OCI-LY7 (cell line): ENCODE measurements around the gene SETBP1. TPM values are rescaled to one million over a fixed set of nuclear protein-coding genes. Genes with fewer than 3 reads are reported as not detected.

Experiments
- BruUV-seq: library from RNA; stranded (reverse); fragments of 400-500 nt; replicated peaks from 2 replicates; lab custom pipeline; 2021; lab: Mats Ljungman, UMichigan
- CTCF ChIA-PET: fragments of 300-600 bp; sonication (Branson Sonifier 250); formaldehyde crosslinking; loops from one replicate; lab custom pipeline; 2022; ENCODE audit warnings: antibody characterized with exemption; ENCODE audit not compliant: unreplicated experiment; lab: Charles Lee
- POLR2A ChIA-PET: fragments of 300-600 bp; sonication (Branson Sonifier 250); formaldehyde crosslinking; loops from one replicate; lab custom pipeline; 2022; ENCODE audit warnings: antibody characterized with exemption; lab: Charles Lee
- DNase-seq: peaks from one replicate; pipeline ENCODE4 v3.0.0-alpha.2; 2015; ENCODE audit warnings: low spot score
- H2AFZ ChIP-seq: fragments of 200-600 bp; sonication (generic), shearing (Covaris generic); 2 replicates; pipeline ENCODE4 v1.6.1; 2014; ENCODE audit warnings: mild to moderate bottlenecking, antibody characterized with exemption, low read length, moderate library complexity
- H3K27ac ChIP-seq: fragments of 200-600 bp; sonication (generic); 2 replicates; pipeline ENCODE4 v1.5.1; 2014; ENCODE audit warnings: mixed run types, low read depth, mild to moderate bottlenecking, moderate library complexity, low read length, inconsistent platforms; ENCODE audit not compliant: poor library complexity, severe bottlenecking
- H3K36me3 ChIP-seq: fragments of 200-600 bp; sonication (generic); 2 replicates; pipeline ENCODE4 v1.6.1; 2014; ENCODE audit warnings: mild to moderate bottlenecking, antibody characterized with exemption, low read length, moderate library complexity, mixed read lengths; ENCODE audit not compliant: insufficient read depth
- H3K4me1 ChIP-seq: fragments of 200-600 bp; sonication (generic); 2 replicates; pipeline ENCODE4 v1.5.1; 2014; ENCODE audit warnings: mild to moderate bottlenecking, low read length; ENCODE audit not compliant: insufficient read depth, poor library complexity, severe bottlenecking
- H3K4me2 ChIP-seq: fragments of 200-600 bp; sonication (generic); 2 replicates; pipeline ENCODE4 v1.6.1; 2014; ENCODE audit warnings: mild to moderate bottlenecking, low read length
- H3K4me3 ChIP-seq: fragments of 200-600 bp; sonication (generic); 2 replicates; pipeline ENCODE4 v1.5.1; 2014; ENCODE audit warnings: mild to moderate bottlenecking, low read depth, low read length; ENCODE audit not compliant: poor library complexity, severe bottlenecking
- H3K79me2 ChIP-seq: fragments of 200-600 bp; sonication (generic); 2 replicates; pipeline ENCODE4 v1.6.1; 2016; ENCODE audit warnings: low read depth, mild to moderate bottlenecking, low read length, moderate library complexity, mixed read lengths; ENCODE audit not compliant: insufficient read depth
- H3K9me2 ChIP-seq: fragments of 200-600 bp; sonication (generic); 2 replicates; pipeline ENCODE4 v1.6.1; 2016; ENCODE audit warnings: mild to moderate bottlenecking, low read length, mixed read lengths; ENCODE audit not compliant: insufficient read depth
- H3K9me3 ChIP-seq: fragments of 200-600 bp; sonication (generic); 2 replicates; pipeline ENCODE4 v1.6.1; 2014; ENCODE audit warnings: mild to moderate bottlenecking, mixed run types, low read length, mixed read lengths
- H4K20me1 ChIP-seq: fragments of 200-600 bp; sonication (generic); 2 replicates; pipeline ENCODE4 v1.6.1; 2014; ENCODE audit warnings: mild to moderate bottlenecking, antibody characterized with exemption, low read length, moderate library complexity, mixed read lengths; ENCODE audit not compliant: insufficient read depth
- EZH2phosphoT487 ChIP-seq: fragments of 200-600 bp; sonication (generic); IDR thresholded peaks from 2 replicates; pipeline ENCODE4 v1.6.1; 2018; ENCODE audit warnings: low read depth, borderline replicate concordance, mild to moderate bottlenecking, mixed run types, antibody characterized with exemption, low read length, moderate library complexity, mixed read lengths
- intact Hi-C: fragments of 100-400 bp; cut with micrococcal nuclease; formaldehyde crosslinking; loops from one replicate; pipeline ENCODE4 v1.10.0; 2022; ENCODE audit not compliant: unreplicated experiment
- total RNA-seq, 2 experiments: library from RNA; depleted of rRNA in 1 of 2; stranded (reverse); fragments of >200 nt in 1 of 2; shearing (Covaris generic) in 1 of 2; gene quantifications; 2 replicates each; pipeline ENCODE4 v1.2.3, GENCODE V29; 2014 to 2022
- TF ChIP-seq, protein P1 (sequence below): fragments of 200-600 bp; sonication (generic); conservative IDR thresholded peaks from 2 replicates; pipeline ENCODE4 v1.5.1; 2014; ENCODE audit warnings: mild to moderate bottlenecking, antibody characterized with exemption, low read length, moderate library complexity, mixed read lengths

SETBP1 gene
- total RNA-seq, 2 experiments from 2014 or later = 2.6 to 9.1 TPM

DNA sequence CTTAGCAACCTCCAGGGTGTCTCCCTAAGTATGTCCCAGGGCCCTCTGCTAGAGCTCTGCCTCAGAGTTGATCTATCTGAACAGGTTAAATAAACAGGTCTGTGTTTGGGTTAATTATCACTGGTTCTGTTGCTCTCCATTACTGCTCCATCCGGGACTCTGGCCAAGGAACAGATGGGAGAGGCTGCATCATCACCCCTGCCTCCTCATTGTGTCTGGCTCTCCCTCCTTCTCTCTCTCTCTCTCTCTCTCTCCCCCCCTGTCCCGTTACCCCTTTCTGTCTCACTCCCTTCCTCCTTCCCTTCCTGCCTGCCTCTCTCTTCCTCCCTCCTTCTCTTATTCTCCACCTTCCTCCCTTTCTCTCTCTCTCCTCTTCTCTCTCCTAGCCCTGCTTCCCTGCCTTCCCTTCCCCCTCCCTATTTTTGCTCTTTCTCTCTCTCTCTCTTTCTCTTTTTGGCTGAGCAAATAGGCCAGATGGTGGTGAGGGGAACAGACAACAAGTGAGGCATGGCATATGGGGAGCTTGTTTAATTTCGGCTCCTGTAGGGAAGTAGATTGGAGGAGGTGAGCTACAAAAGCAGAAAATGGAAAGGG is 62.1 kb downstream of the SETBP1 start:
- H2AFZ ChIP-seq = no peak overlapping the region
- no peak overlapping the region for H3K4me3 ChIP-seq
- H3K9me3 ChIP-seq = no peaks in the 10 kb centered on the region
- peaks cover 14% of the 10 kb centered on the region for H3K4me1 ChIP-seq
- peak overlapping the region; percentile 34 for H3K4me2 ChIP-seq
- no peak for DNase-seq
- no TSS peak for BruUV-seq
- CTCF ChIA-PET = no interaction called here
- H4K20me1 ChIP-seq = no peaks in the 10 kb centered on the region
- POLR2A ChIA-PET = no interaction called here
- intact Hi-C loops = no loop called here
- no peaks in the 10 kb centered on the region for H3K36me3 ChIP-seq
- no peaks in the 10 kb centered on the region for H3K79me2 ChIP-seq
- no peak for TF ChIP-seq EZH2phosphoT487
- TF ChIP-seq, protein P1, sequence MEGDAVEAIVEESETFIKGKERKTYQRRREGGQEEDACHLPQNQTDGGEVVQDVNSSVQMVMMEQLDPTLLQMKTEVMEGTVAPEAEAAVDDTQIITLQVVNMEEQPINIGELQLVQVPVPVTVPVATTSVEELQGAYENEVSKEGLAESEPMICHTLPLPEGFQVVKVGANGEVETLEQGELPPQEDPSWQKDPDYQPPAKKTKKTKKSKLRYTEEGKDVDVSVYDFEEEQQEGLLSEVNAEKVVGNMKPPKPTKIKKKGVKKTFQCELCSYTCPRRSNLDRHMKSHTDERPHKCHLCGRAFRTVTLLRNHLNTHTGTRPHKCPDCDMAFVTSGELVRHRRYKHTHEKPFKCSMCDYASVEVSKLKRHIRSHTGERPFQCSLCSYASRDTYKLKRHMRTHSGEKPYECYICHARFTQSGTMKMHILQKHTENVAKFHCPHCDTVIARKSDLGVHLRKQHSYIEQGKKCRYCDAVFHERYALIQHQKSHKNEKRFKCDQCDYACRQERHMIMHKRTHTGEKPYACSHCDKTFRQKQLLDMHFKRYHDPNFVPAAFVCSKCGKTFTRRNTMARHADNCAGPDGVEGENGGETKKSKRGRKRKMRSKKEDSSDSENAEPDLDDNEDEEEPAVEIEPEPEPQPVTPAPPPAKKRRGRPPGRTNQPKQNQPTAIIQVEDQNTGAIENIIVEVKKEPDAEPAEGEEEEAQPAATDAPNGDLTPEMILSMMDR = no peak
- no peaks in the 10 kb centered on the region for H3K9me2 ChIP-seq
- H3K27ac ChIP-seq = no peak overlapping the region

DNA sequence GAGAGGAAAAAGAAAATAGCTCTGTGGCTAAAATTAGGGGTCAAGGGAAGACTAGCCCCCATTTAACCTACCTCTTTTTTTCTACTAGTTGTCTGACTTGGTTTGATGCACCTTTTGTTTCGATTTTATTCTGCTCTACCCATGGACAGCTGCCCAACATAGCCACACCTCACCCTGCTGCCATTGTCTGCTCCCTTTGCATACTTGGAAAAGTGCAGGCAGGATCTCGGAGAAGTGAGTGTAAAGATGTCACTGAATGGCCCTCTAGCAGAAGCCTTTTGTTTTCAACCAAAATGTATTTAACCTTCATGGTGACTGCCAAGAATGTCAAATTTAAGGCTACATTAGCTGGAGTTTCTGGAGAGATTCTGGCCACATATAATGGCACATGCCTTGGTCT is 62.9 kb downstream of the SETBP1 start:
- H3K79me2 ChIP-seq = no peaks in the 10 kb centered on the region
- no peaks in the 10 kb centered on the region for H3K9me2 ChIP-seq
- no peaks in the 10 kb centered on the region for H4K20me1 ChIP-seq
- no peak for DNase-seq
- ChIA-PET POLR2A (interaction anchor here (0.7 kb wide), 1 partner anchor 76 kb away, joined by 3 read pairs; no protein-coding TSS in a partner anchor), CTCF (no interaction called here)
- no peak overlapping the region for H2AFZ ChIP-seq
- H3K9me3 ChIP-seq = no peaks in the 10 kb centered on the region
- intact Hi-C loops = no loop called here
- no peak overlapping the region for H3K4me3 ChIP-seq
- H3K36me3 ChIP-seq = no peaks in the 10 kb centered on the region
- no TSS peak for BruUV-seq
- 0 out of 2 replicates have a peak overlapping the region, but pooled peaks have one; percentile 34 for H3K4me2 ChIP-seq
- H3K4me1 ChIP-seq = peaks cover 14% of the 10 kb centered on the region
- no peak overlapping the region for H3K27ac ChIP-seq
- TF ChIP-seq, protein P1 = no peak
- TF ChIP-seq EZH2phosphoT487 = no peak
